B cell (primary cell): ENCODE data around the gene TRPV4. TPM values are rescaled to one million over a fixed set of nuclear protein-coding genes. Genes with fewer than 3 reads are reported as not detected.

Experiments used
- ATAC-seq: fragments of 200-7000 bp; cut with Tn5 transposase; one replicate; pipeline ENCODE4 v1.10.0; 2021; ENCODE audit warnings: low read depth, mild to moderate bottlenecking, moderate number of reproducible peaks, moderate library complexity
- CTCF ChIA-PET: fragments of 350-600 bp; sonication (Branson Sonifier 250); formaldehyde crosslinking; loops from one replicate; lab custom pipeline; 2021; ENCODE audit warnings: antibody characterized with exemption, inconsistent platforms; lab: Charles Lee
- POLR2A ChIA-PET: fragments of 350-600 bp; sonication (Branson Sonifier 250); formaldehyde crosslinking; loops from one replicate; lab custom pipeline; 2021; ENCODE audit warnings: antibody characterized with exemption; lab: Charles Lee
- DNase-seq: peaks from one replicate; pipeline ENCODE4 v3.0.0; 2013
- H2AFZ ChIP-seq: 2 replicates; pipeline ENCODE4 v1.6.1; 2012; ENCODE audit warnings: mild to moderate bottlenecking, low read depth, low read length; ENCODE audit not compliant: insufficient read depth, poor library complexity, severe bottlenecking
- H3K27ac ChIP-seq, 2 donors: 1 replicate in 1 of 2; 2 replicates in 1 of 2; pipeline ENCODE4 v1.5.1; 2012 to 2013; ENCODE audit warnings: low read length in 2 of 2, mild to moderate bottlenecking in 2 of 2, moderate library complexity in 1 of 2
- H3K27me3 ChIP-seq, 4 experiments: fragments of 200-600 bp in 1 of 4; sonication (generic) in 1 of 4; replicated peaks in 1 of 4; 1 replicate in 2 of 4; 2 replicates in 2 of 4; pipeline versions ENCODE4 v1.6.1 to v1.7.0; 2013 to 2016; ENCODE audit warnings: low read length in 3 of 4, mild to moderate bottlenecking in 2 of 4, mixed read lengths in 1 of 4, moderate library complexity in 1 of 4; ENCODE audit not compliant: insufficient read depth in 4 of 4, control insufficient read depth in 3 of 4; ENCODE audit errors: control extremely low read depth in 1 of 4
- H3K36me3 ChIP-seq, 2 experiments: replicated peaks in 1 of 2; 1 replicate in 1 of 2; 2 replicates in 1 of 2; pipeline versions ENCODE4 v1.6.1 to v1.7.1; 2013; ENCODE audit warnings: low read length in 1 of 2; ENCODE audit not compliant: insufficient read depth in 2 of 2, control insufficient read depth in 1 of 2; ENCODE audit errors: control extremely low read depth in 1 of 2, extremely low read depth in 1 of 2
- H3K4me1 ChIP-seq, 2 donors: fragments of 200-600 bp in 1 of 2; sonication (generic) in 1 of 2; 1 replicate in 1 of 2; 2 replicates in 1 of 2; pipeline versions ENCODE4 v1.5.1 to v1.6.1; 2013 to 2017; ENCODE audit warnings: low read length in 2 of 2; ENCODE audit not compliant: control insufficient read depth in 2 of 2, insufficient read depth in 2 of 2
- H3K4me2 ChIP-seq: replicated peaks from 2 replicates; pipeline ENCODE3; 2012; ENCODE audit warnings: mild to moderate bottlenecking, low read depth, low read length; ENCODE audit not compliant: poor library complexity, severe bottlenecking
- H3K4me3 ChIP-seq, 5 experiments: fragments of 200-600 bp in 1 of 5; sonication (generic) in 1 of 5; 1 replicate in 3 of 5; 2 replicates in 2 of 5; pipeline versions ENCODE4 v1.5.1 to v1.7.0; 2011 to 2016; ENCODE audit warnings: low read length in 4 of 5, mild to moderate bottlenecking in 4 of 5, low read depth in 2 of 5, control low read depth in 1 of 5, moderate library complexity in 1 of 5; ENCODE audit not compliant: insufficient read depth in 1 of 5; ENCODE audit errors: control extremely low read depth in 1 of 5, extremely low read depth in 1 of 5
- H3K79me2 ChIP-seq: fragments of 200-600 bp; sonication (generic); one replicate; pipeline ENCODE4 v1.6.0; 2016; ENCODE audit warnings: low read length; ENCODE audit not compliant: control insufficient read depth, insufficient read depth
- H3K9ac ChIP-seq: fragments of 200-600 bp; sonication (generic); 2 replicates; pipeline ENCODE4 v1.6.1; 2017; ENCODE audit warnings: mild to moderate bottlenecking, low read length, moderate library complexity
- H3K9me3 ChIP-seq, 3 donors: one replicate each; pipeline versions ENCODE4 v1.6.1 to v1.7.1; 2013; ENCODE audit warnings: low read length in 2 of 3; ENCODE audit not compliant: control insufficient read depth in 2 of 3, insufficient read depth in 1 of 3; ENCODE audit errors: control extremely low read depth in 1 of 3
- H4K20me1 ChIP-seq: 2 replicates; pipeline ENCODE4 v1.6.0; 2012; ENCODE audit warnings: mild to moderate bottlenecking, low read length; ENCODE audit not compliant: insufficient read depth, control insufficient read depth, poor library complexity, severe bottlenecking
- H3K27ac Mint-ChIP-seq: one replicate; pipeline ENCODE4 v1.8.0; 2021; ENCODE audit warnings: mixed read lengths
- H3K27me3 Mint-ChIP-seq: one replicate; pipeline ENCODE4 v1.8.0; 2021; ENCODE audit warnings: mixed read lengths
- H3K4me1 Mint-ChIP-seq: one replicate; pipeline ENCODE4 v1.8.0; 2021; ENCODE audit warnings: mixed read lengths
- H3K4me3 Mint-ChIP-seq: one replicate; pipeline ENCODE4 v1.8.0; 2021; ENCODE audit warnings: mixed read lengths
- H3K9me3 Mint-ChIP-seq: one replicate; pipeline ENCODE4 v1.8.0; 2022; ENCODE audit warnings: mixed read lengths; ENCODE audit not compliant: insufficient read depth
- EZH2 ChIP-seq: IDR thresholded peaks from 2 replicates; pipeline ENCODE4 v1.6.1; 2012; ENCODE audit warnings: borderline replicate concordance, low read depth, mild to moderate bottlenecking, moderate library complexity, low read length; ENCODE audit not compliant: insufficient read depth, poor library complexity, severe bottlenecking
- WGBS: methylation state at CpG from one replicate; pipeline ENCODE4 v1.1.5; 2013; ENCODE audit warnings: missing lambda C conversion rate; ENCODE audit not compliant: insufficient coverage; 5-methylcytosine and 5-hydroxymethylcytosine counted together
- intact Hi-C: fragments of 100-400 bp; cut with micrococcal nuclease; formaldehyde crosslinking; loops from one replicate; pipeline ENCODE4 v1.10.0; 2022
- polyA plus RNA-seq: library from polyadenylated mRNA; depleted of rRNA; stranded (reverse); fragments of >200 nt; gene quantifications from 2 replicates; pipeline ENCODE4 v1.2.3, GENCODE V29; 2012
- total RNA-seq, 2 donors: library from RNA; stranded (reverse); fragments of 120-200 nt in 1 of 2; gene quantifications; 1 replicate in 1 of 2; 2 replicates in 1 of 2; pipeline versions ENCODE4 v1.2.3 to v1.2.4, GENCODE V29; 2013 to 2022
- TF ChIP-seq, protein P1 (sequence below): fragments of 200-600 bp; IDR thresholded peaks from one replicate; pipeline ENCODE4 v1.8.0; 2022; ENCODE audit warnings: antibody characterized with exemption, mild to moderate bottlenecking

Gene TRPV4
- total and polyA plus RNA-seq, 2 donors (not counting 1 experiment from before 2014, with no cell fraction given) = not detected

DNA sequence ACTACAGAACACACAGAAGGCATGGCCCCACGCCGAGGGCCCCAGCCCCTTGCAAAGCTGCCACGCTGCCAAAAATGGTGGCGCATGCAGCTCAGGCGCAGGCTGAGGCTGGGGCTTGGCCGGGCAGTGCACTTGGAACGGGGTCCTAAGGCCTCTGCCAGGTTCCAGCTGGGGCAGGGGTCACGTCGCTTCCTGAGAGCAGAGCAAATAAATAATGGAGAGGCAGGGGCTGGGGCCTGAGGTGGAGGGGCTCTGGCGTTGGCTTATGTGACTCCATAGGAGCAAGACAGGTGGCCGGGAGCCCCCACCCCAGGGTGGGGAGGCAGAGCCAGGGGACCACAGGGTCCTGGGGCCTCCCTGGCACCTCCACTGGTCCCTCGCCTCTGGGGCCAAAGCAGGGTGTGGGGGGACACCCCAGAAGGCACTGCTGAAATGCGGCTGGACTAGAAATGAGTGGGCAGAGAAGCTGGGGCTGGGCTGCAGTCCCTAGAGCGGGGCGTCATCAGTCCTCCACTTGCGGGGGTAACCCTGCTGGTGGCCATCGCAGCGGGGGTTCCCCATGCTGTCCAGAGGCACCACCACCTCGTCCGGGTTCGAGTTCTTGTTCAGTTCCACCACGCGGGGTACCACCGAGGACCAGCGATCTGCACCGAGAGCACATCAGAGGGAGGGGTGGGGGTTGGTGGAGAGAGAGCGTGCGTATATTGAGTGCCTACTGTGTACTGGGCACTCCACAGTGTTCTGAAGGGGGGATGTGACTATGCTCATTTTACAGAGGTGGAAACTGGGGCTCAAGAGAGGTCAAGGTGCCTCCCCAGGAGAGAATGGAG, 49.8 kb downstream of the TRPV4 start:
- no peaks in the 10 kb centered on the region for H3K4me1 Mint-ChIP-seq
- intact Hi-C loops = no loop called here
- ChIA-PET CTCF (no interaction called here), POLR2A (no interaction called here)
- Histone ChIP-seq H3K4me1 (no peaks in the 10 kb centered on the region), H3K4me2 (no peak overlapping the region), H3K9me3 (peaks cover 0 to 19% (median 0%) of the 10 kb centered on the region in 3 donors), H2AFZ (no peak overlapping the region), H3K27ac (no peak overlapping the region), H4K20me1 (no peaks in the 10 kb centered on the region), H3K4me3 (no peak overlapping the region), H3K9ac (no peak overlapping the region), H3K36me3 (no peaks in the 10 kb centered on the region), H3K27me3 (no peaks in the 10 kb centered on the region), H3K79me2 (no peaks in the 10 kb centered on the region)
- H3K4me3 Mint-ChIP-seq = no peak overlapping the region
- H3K27me3 Mint-ChIP-seq = peaks cover 9% of the 10 kb centered on the region
- no peak overlapping the region for H3K27ac Mint-ChIP-seq
- H3K9me3 Mint-ChIP-seq = no peaks in the 10 kb centered on the region
- ATAC-seq (no peak), DNase-seq (no peak)
- 89% methylated on average over 28 of the region's 28 CpGs for WGBS
- TF ChIP-seq EZH2 = no peak

DNA sequence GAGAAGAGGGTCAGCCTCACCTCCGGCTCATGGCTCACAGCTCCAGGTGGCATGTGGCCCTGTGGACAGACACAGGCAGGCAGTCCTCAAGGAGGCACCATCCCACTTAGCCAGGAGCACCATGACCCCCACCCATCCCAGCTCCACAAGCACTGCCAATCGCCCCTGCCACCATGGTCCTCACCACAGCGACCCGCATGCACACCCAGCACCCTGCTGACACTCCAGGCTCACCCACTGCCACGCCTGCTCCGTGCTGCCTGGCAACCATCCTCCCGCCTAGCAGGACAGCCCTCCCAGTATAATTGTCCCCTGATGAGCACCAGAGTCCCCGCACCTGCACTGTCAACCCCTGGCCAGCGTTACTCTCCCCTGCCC, 50.9 kb downstream of the TRPV4 start:
- Mint-ChIP-seq H3K4me3 (no peak overlapping the region), H3K27me3 (peaks cover 8% of the 10 kb centered on the region), H3K4me1 (peaks cover 2% of the 10 kb centered on the region), H3K9me3 (no peaks in the 10 kb centered on the region), H3K27ac (no peak overlapping the region)
- Histone ChIP-seq H4K20me1 (no peaks in the 10 kb centered on the region), H3K27me3 (no peaks in the 10 kb centered on the region), H3K27ac (no peak overlapping the region), H3K4me2 (no peak overlapping the region), H3K4me3 (no peak overlapping the region), H3K9me3 (peaks cover 0 to 19% (median 0%) of the 10 kb centered on the region in 3 donors), H3K79me2 (no peaks in the 10 kb centered on the region), H3K9ac (no peak overlapping the region), H3K4me1 (no peaks in the 10 kb centered on the region), H3K36me3 (no peaks in the 10 kb centered on the region), H2AFZ (no peak overlapping the region)
- ChIA-PET POLR2A (no interaction called here), CTCF (no interaction called here)
- no peak for ATAC-seq
- intact Hi-C loops = no loop called here
- no peak for DNase-seq
- no peak for TF ChIP-seq EZH2
- TF ChIP-seq, protein P1, sequence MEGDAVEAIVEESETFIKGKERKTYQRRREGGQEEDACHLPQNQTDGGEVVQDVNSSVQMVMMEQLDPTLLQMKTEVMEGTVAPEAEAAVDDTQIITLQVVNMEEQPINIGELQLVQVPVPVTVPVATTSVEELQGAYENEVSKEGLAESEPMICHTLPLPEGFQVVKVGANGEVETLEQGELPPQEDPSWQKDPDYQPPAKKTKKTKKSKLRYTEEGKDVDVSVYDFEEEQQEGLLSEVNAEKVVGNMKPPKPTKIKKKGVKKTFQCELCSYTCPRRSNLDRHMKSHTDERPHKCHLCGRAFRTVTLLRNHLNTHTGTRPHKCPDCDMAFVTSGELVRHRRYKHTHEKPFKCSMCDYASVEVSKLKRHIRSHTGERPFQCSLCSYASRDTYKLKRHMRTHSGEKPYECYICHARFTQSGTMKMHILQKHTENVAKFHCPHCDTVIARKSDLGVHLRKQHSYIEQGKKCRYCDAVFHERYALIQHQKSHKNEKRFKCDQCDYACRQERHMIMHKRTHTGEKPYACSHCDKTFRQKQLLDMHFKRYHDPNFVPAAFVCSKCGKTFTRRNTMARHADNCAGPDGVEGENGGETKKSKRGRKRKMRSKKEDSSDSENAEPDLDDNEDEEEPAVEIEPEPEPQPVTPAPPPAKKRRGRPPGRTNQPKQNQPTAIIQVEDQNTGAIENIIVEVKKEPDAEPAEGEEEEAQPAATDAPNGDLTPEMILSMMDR = no peak
- 96% methylated on average over 9 of the region's 9 CpGs for WGBS
